ENCODE data around the gene ZNF609.

The ZNF609 gene

DNA sequence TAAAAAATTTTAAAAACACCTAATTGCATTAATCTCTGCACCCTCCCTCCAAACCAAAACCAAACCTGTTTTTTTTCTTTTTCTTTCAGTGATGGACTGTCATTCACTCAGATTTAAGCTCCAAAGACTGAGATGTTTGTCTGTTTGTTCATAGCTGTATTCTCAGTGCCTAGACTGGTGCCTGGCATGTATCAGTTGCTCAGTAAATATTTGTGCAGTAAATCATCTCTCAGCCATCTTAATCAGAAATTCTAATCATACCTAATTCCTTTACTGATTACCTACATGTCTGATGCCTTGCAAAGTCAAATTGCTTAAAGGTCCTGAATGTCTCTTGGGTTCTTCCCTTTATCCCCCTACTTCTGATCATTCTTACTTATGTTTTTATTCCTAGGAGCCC, 138.8 kb downstream of the ZNF609 start (continued):
- TF ChIP-seq POU6F1 (CRISPR knock-in tag; IDR thresholded peaks at IDR 0.05; ENCODE audit: borderline replicate concordance, low read depth) (no peak), TOX (CRISPR knock-in tag; IDR thresholded peaks at IDR 0.05; ENCODE audit: borderline replicate concordance) (no peak)

GRCh38 chr15:64599716-64600115, 139.3 kb downstream of the ZNF609 start:
- TF ChIP-seq ZNF8 (CRISPR knock-in tag; IDR thresholded peaks at IDR 0.05) (no peak), ZNF565 (CRISPR knock-in tag; conservative IDR thresholded peaks at IDR 0.05; ENCODE audit: low read depth) (no peak), ARNTL (CRISPR knock-in tag; IDR thresholded peaks at IDR 0.05; ENCODE audit: borderline replicate concordance, low read depth) (no peak), ZNF70 (CRISPR knock-in tag; IDR thresholded peaks at IDR 0.05) (no peak), ZC3H10 (CRISPR knock-in tag; IDR thresholded peaks at IDR 0.05) (no peak), POU6F1 (CRISPR knock-in tag; IDR thresholded peaks at IDR 0.05; ENCODE audit: borderline replicate concordance, low read depth) (no peak), GLIS3 (CRISPR knock-in tag; IDR thresholded peaks at IDR 0.05) (no peak), RARB (CRISPR knock-in tag; IDR thresholded peaks at IDR 0.05) (no peak), TOX (CRISPR knock-in tag; IDR thresholded peaks at IDR 0.05; ENCODE audit: borderline replicate concordance) (no peak), OSR1 (CRISPR knock-in tag; IDR thresholded peaks at IDR 0.05) (no peak), ESRRG (CRISPR knock-in tag; IDR thresholded peaks at IDR 0.05) (no peak), ISL1 (CRISPR knock-in tag; IDR thresholded peaks at IDR 0.05) (no peak), PPARA (CRISPR knock-in tag; IDR thresholded peaks at IDR 0.05; ENCODE audit: borderline replicate concordance) (no peak), CSDC2 (CRISPR knock-in tag; IDR thresholded peaks at IDR 0.05) (no peak), ZFP30 (CRISPR knock-in tag; IDR thresholded peaks at IDR 0.05) (no peak)
- TF ChIP-seq, protein P1, sequence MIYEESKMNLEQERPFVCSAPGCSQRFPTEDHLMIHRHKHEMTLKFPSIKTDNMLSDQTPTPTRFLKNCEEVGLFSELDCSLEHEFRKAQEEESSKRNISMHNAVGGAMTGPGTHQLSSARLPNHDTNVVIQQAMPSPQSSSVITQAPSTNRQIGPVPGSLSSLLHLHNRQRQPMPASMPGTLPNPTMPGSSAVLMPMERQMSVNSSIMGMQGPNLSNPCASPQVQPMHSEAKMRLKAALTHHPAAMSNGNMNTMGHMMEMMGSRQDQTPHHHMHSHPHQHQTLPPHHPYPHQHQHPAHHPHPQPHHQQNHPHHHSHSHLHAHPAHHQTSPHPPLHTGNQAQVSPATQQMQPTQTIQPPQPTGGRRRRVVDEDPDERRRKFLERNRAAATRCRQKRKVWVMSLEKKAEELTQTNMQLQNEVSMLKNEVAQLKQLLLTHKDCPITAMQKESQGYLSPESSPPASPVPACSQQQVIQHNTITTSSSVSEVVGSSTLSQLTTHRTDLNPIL (CRISPR knock-in tag; IDR thresholded peaks at IDR 0.05; ENCODE audit: low read depth): no peak
- no peak for ATAC-seq

DNA sequence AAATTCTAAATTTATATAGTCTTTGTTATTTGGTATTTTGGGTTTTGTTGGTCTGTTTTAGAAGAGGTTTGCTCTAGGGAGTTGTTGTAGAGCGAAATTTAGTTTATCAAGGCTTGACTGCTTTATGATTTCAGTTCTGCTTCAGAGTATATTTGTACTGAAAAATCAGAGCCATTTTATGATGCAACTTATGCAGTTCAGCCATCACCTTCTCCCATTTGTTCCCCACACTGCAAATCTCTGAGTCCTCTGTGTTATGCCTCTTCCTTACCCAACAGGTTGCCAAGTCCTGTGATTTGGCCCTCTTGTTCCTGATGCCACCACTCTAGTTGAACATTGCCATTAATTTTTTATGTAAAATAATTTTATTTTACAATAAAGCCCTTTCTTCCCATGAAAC, 140.4 kb downstream of the ZNF609 start:
- TF ChIP-seq ZFP3 (CRISPR knock-in tag; IDR thresholded peaks at IDR 0.05) (no peak), PPARA (CRISPR knock-in tag; IDR thresholded peaks at IDR 0.05; ENCODE audit: borderline replicate concordance) (no peak), BACH2 (CRISPR knock-in tag; IDR thresholded peaks at IDR 0.05; ENCODE audit: borderline replicate concordance) (no peak), ZC3H10 (CRISPR knock-in tag; IDR thresholded peaks at IDR 0.05) (no peak), RARB (CRISPR knock-in tag; IDR thresholded peaks at IDR 0.05) (no peak), SNAI2 (CRISPR knock-in tag; IDR thresholded peaks at IDR 0.05) (no peak), GLIS3 (CRISPR knock-in tag; IDR thresholded peaks at IDR 0.05) (no peak), PATZ1 (CRISPR knock-in tag; IDR thresholded peaks at IDR 0.05; ENCODE audit: borderline replicate concordance) (no peak), OSR1 (CRISPR knock-in tag; IDR thresholded peaks at IDR 0.05) (no peak), ZFP30 (CRISPR knock-in tag; IDR thresholded peaks at IDR 0.05) (no peak), ARNTL (CRISPR knock-in tag; IDR thresholded peaks at IDR 0.05; ENCODE audit: borderline replicate concordance, low read depth) (no peak), TCF4 (CRISPR knock-in tag; IDR thresholded peaks at IDR 0.05; ENCODE audit: borderline replicate concordance) (no peak)
- TF ChIP-seq, protein P2, sequence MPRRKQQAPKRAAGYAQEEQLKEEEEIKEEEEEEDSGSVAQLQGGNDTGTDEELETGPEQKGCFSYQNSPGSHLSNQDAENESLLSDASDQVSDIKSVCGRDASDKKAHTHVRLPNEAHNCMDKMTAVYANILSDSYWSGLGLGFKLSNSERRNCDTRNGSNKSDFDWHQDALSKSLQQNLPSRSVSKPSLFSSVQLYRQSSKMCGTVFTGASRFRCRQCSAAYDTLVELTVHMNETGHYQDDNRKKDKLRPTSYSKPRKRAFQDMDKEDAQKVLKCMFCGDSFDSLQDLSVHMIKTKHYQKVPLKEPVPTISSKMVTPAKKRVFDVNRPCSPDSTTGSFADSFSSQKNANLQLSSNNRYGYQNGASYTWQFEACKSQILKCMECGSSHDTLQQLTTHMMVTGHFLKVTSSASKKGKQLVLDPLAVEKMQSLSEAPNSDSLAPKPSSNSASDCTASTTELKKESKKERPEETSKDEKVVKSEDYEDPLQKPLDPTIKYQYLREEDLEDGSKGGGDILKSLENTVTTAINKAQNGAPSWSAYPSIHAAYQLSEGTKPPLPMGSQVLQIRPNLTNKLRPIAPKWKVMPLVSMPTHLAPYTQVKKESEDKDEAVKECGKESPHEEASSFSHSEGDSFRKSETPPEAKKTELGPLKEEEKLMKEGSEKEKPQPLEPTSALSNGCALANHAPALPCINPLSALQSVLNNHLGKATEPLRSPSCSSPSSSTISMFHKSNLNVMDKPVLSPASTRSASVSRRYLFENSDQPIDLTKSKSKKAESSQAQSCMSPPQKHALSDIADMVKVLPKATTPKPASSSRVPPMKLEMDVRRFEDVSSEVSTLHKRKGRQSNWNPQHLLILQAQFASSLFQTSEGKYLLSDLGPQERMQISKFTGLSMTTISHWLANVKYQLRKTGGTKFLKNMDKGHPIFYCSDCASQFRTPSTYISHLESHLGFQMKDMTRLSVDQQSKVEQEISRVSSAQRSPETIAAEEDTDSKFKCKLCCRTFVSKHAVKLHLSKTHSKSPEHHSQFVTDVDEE (CRISPR knock-in tag; IDR thresholded peaks at IDR 0.05): no peak
- TF ChIP-seq, protein P1 (CRISPR knock-in tag; IDR thresholded peaks at IDR 0.05; ENCODE audit: low read depth): no peak

More for the DNA sequence above, 140.4 kb downstream of the ZNF609 start:
- no peak for ATAC-seq

Measured in SK-N-SH treated with all-trans-retinoic acid at 6 μM for 48 hours (cell line).